Suprapubic skin (tissue), 4 donors: ENCODE data around the gene SPART. TPM values are rescaled to one million over a fixed set of nuclear protein-coding genes. Genes with fewer than 3 reads are reported as not detected.
A peak's percentile ranks its signal among the peaks of the same experiment; 100 is the strongest.

Experiments used
- DNase-seq, 2 donors: peaks; one replicate each; pipeline ENCODE4 v3.0.0-alpha.2; 2019; ENCODE audit warnings: low spot score in 2 of 2
- H3K27ac ChIP-seq: fragments of 200-600 bp; sonication (generic); one replicate; pipeline ENCODE4 v1.5.1; 2019
- H3K27me3 ChIP-seq: fragments of 200-600 bp; sonication (generic); one replicate; pipeline ENCODE4 v1.5.1; 2019
- H3K36me3 ChIP-seq: fragments of 200-600 bp; sonication (generic); one replicate; pipeline ENCODE4 v1.5.1; 2019
- H3K4me1 ChIP-seq: fragments of 200-600 bp; sonication (generic); one replicate; pipeline ENCODE4 v1.5.1; 2019
- H3K4me3 ChIP-seq: fragments of 200-600 bp; sonication (generic); one replicate; pipeline ENCODE4 v1.5.1; 2019; ENCODE audit warnings: mild to moderate bottlenecking
- H3K9me3 ChIP-seq: fragments of 200-600 bp; sonication (generic); one replicate; pipeline ENCODE4 v1.5.1; 2019
- EP300 ChIP-seq: sonication (generic); formaldehyde crosslinking; IDR thresholded peaks from one replicate; pipeline ENCODE4 v1.6.1; 2017; ENCODE audit warnings: antibody characterized with exemption
- POLR2A ChIP-seq, 2 donors: fragments of 450-650 bp; IDR thresholded peaks; one replicate each; pipeline ENCODE4 v1.6.1; 2017; ENCODE audit warnings: antibody characterized with exemption in 2 of 2, mild to moderate bottlenecking in 2 of 2, moderate library complexity in 2 of 2
- POLR2AphosphoS5 ChIP-seq, 3 donors: sonication (generic); formaldehyde crosslinking; IDR thresholded peaks; one replicate each; pipeline ENCODE4 v1.6.1; 2017; ENCODE audit warnings: antibody characterized with exemption in 3 of 3
- WGBS: methylation state at CpG from one replicate; pipeline ENCODE4 v1.1.5; 2018; 5-methylcytosine and 5-hydroxymethylcytosine counted together
- total RNA-seq, 4 donors: library from RNA; depleted of rRNA; stranded (reverse); fragments of >200 nt; gene quantifications; one replicate each; pipeline ENCODE4 v1.1.0, GENCODE V29; 2016
- TF ChIP-seq, protein P1 (sequence below), 2 donors: fragments of 200-600 bp in 1 of 2; fragments of 450-650 bp in 1 of 2; sonication (generic) in 1 of 2; IDR thresholded peaks; one replicate each; pipeline ENCODE4 v1.5.1; 2016 to 2019; ENCODE audit warnings: antibody characterized with exemption in 2 of 2, mild to moderate bottlenecking in 1 of 2, moderate library complexity in 1 of 2

SPART gene
- total RNA-seq, 4 donors from 2014 or later: 25.7 to 51.0 (median 35.7) TPM

DNA sequence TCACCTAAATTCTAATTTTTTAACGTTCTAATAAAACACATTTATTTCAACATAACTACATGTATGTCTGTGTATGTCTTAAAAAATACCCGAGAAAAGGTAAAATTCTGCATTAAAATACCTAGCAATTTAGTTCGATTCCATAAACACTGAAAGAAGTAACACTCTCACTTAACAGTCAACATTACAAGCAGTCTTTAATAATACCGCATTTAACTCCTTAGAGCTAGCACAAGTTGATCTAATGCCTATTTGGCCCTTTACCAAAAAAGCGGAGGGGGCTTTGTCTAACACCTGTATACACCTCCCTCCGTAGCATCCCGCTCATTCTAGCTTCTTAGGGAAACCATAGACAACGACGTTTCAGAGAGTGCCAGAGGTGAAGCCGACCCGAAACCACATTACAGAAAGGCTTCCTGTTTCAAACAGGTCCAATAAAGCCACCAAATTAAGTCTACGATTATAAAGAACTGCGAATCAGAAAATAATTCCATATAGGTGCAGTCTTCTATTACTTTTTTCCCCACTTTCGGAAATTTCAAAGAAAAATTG is 1.2 kb downstream of the SPART start:
- no peaks in the 10 kb centered on the region for H3K9me3 ChIP-seq
- H3K27me3 ChIP-seq: no peaks in the 10 kb centered on the region
- no peak for DNase-seq
- WGBS: 9% methylated on average over 14 of the region's 14 CpGs
- H3K4me3 ChIP-seq: peak overlapping the region; percentile 91
- TF ChIP-seq POLR2A (IDR thresholded peaks at IDR 0.05): no peak
- TF ChIP-seq, protein P1, sequence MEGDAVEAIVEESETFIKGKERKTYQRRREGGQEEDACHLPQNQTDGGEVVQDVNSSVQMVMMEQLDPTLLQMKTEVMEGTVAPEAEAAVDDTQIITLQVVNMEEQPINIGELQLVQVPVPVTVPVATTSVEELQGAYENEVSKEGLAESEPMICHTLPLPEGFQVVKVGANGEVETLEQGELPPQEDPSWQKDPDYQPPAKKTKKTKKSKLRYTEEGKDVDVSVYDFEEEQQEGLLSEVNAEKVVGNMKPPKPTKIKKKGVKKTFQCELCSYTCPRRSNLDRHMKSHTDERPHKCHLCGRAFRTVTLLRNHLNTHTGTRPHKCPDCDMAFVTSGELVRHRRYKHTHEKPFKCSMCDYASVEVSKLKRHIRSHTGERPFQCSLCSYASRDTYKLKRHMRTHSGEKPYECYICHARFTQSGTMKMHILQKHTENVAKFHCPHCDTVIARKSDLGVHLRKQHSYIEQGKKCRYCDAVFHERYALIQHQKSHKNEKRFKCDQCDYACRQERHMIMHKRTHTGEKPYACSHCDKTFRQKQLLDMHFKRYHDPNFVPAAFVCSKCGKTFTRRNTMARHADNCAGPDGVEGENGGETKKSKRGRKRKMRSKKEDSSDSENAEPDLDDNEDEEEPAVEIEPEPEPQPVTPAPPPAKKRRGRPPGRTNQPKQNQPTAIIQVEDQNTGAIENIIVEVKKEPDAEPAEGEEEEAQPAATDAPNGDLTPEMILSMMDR (IDR thresholded peaks at IDR 0.05): no peak
- H3K36me3 ChIP-seq: no peaks in the 10 kb centered on the region
- peak overlapping the region; percentile 100 for H3K27ac ChIP-seq
- peaks cover 27% of the 10 kb centered on the region for H3K4me1 ChIP-seq

DNA sequence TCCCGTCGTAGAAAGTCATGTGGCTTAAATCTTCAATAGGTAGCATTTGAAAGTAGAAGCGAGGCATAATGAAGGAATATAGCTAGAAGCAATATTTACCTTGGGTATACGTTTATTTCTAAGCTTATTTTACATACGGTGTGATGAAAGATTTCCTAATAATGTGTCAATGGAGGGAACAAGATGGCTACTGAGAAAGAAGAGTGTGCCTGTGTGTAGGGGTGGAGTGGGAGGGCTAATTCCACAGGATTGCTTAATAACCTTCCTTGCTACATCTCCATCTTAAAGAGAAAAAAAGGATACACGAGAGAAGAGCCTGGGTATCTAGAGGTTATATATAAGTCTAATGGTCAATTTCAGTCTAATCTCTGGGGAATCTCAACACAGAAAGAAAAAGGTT is 2.0 kb downstream of the SPART start:
- no peak for TF ChIP-seq POLR2A (IDR thresholded peaks at IDR 0.05)
- Histone ChIP-seq H3K36me3 (no peaks in the 10 kb centered on the region), H3K27me3 (no peaks in the 10 kb centered on the region), H3K4me1 (peaks cover 27% of the 10 kb centered on the region), H3K27ac (peak overlapping the region; percentile 100), H3K9me3 (no peaks in the 10 kb centered on the region), H3K4me3 (peak overlapping the region; percentile 91)
- DNase-seq: no peak
- 65% methylated on average over 6 of the region's 6 CpGs for WGBS

DNA sequence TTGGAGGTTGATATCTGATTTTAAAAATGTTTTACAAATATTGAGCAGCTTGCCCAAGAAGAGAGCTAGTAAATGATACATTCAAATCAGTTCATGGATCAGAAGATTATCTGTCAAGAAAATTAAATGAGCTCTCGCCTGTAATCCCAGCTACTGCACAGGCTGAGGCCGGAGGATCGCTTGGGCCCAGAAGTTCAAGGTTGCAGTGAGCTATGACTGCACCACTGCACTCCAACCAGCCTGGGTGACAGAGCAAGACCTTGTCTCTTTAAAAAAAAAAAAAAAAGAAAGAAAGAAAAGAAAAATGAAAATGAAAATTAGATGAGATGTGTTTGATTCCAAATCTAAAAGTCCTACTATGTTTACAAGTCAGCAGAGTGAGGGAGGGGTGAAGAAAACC is 2.4 kb downstream of the SPART start:
- TF ChIP-seq POLR2A (IDR thresholded peaks at IDR 0.05) (no peak), POLR2AphosphoS5 (IDR thresholded peaks at IDR 0.05) (no peak)
- Histone ChIP-seq H3K4me1 (peaks cover 27% of the 10 kb centered on the region), H3K36me3 (no peaks in the 10 kb centered on the region), H3K27me3 (no peaks in the 10 kb centered on the region), H3K27ac (peak overlapping the region; percentile 100), H3K9me3 (no peaks in the 10 kb centered on the region), H3K4me3 (peak overlapping the region; percentile 91)
- DNase-seq: no peak
- WGBS: 92% methylated on average over 3 of the region's 3 CpGs

DNA sequence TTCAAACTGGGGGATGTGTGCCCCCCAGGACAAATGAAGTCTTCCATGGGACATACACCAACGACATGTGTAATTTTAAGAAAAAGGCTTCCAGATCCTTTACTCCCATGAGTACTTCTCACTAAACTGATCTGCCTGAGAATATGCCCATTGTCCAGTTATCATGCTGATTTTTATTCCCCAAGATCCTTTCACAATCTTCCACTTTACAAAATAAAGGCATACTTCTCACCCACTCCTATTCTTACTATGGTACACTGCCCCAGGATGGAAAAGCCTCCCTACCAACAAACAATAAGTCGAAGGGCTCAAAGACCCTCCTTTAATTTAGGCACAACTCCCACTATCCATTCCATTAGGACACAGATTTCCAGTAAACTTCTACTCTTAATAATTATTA is 3.5 kb downstream of the SPART start:
- TF ChIP-seq, protein P1 (IDR thresholded peaks at IDR 0.05): no peak
- TF ChIP-seq EP300 (no peak), POLR2AphosphoS5 (IDR thresholded peaks at IDR 0.05) (no peak), POLR2A (IDR thresholded peaks at IDR 0.05) (no peak)
- DNase-seq: no peak
- Histone ChIP-seq H3K9me3 (no peaks in the 10 kb centered on the region), H3K27ac (no peak overlapping the region), H3K36me3 (no peaks in the 10 kb centered on the region), H3K4me1 (peaks cover 27% of the 10 kb centered on the region), H3K27me3 (no peaks in the 10 kb centered on the region), H3K4me3 (no peak overlapping the region)
- WGBS: 96% methylated on average over 2 of the region's 2 CpGs

DNA sequence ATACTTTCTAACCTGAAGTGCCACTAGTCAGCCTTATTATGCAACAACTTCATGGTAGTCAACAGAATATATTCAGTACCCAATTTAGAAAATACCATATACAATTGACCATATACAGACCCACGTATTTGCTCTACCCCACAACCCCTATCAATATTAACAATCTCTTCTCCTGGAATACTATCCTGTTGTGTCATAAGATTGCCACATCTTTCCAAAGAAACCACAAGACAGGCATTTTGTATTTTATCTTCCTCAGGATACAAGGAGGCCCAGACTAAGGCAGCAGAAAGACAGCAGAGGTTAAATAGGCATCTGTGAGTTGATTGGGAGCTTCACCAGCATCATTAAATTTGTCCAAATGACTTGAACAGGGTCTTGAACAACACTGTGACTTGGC is 4.5 kb downstream of the SPART start:
- DNase-seq: no peak
- no peaks in the 10 kb centered on the region for H3K9me3 ChIP-seq
- WGBS: 78% methylated on average over 1 of the region's 1 CpG
- H3K4me3 ChIP-seq: no peak overlapping the region
- H3K27ac ChIP-seq: no peak overlapping the region
- TF ChIP-seq EP300 (no peak), POLR2AphosphoS5 (IDR thresholded peaks at IDR 0.05) (no peak), POLR2A (IDR thresholded peaks at IDR 0.05) (no peak)
- TF ChIP-seq, protein P1 (IDR thresholded peaks at IDR 0.05): no peak
- no peaks in the 10 kb centered on the region for H3K27me3 ChIP-seq
- H3K4me1 ChIP-seq: peaks cover 20% of the 10 kb centered on the region
- no peaks in the 10 kb centered on the region for H3K36me3 ChIP-seq

DNA sequence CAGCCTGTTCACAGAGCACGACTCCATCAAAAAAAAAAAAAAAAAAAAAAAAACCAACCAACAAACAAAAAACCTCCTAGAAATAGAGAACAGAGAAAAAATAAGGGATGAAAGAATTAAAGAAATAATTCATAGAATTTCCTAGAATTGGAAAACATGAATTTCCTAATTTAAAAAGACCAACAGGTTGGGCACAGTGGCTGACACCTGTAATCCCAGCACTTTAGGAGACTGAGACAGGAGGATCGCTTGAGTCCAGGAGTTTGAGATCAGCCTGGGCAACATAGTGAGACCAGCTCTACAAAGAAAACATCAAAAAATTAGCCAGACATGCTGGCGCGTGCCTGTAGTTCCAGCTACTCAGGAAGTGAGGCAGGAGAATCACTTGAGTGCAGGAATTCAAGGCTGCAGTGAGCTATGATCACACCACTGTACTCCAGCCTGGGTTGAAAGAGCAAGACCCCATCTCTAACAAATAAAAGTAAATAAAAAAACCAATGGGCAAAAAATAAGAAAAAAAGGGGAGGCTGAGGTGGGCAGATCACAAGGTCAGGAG is 6.5 kb downstream of the SPART start:
- Histone ChIP-seq H3K4me1 (peaks cover 19% of the 10 kb centered on the region), H3K36me3 (peaks cover 5% of the 10 kb centered on the region), H3K9me3 (no peaks in the 10 kb centered on the region), H3K4me3 (no peak overlapping the region), H3K27me3 (no peaks in the 10 kb centered on the region), H3K27ac (no peak overlapping the region)
- WGBS: 90% methylated on average over 4 of the region's 4 CpGs
- no peak for DNase-seq
- no peak for TF ChIP-seq POLR2A (IDR thresholded peaks at IDR 0.05)
- TF ChIP-seq, protein P1 (IDR thresholded peaks at IDR 0.05): no peak
- no peak for TF ChIP-seq EP300
